Stomach (tissue), 9 donors: ENCODE measurements around the gene PRDX3. TPM values are rescaled to one million over a fixed set of nuclear protein-coding genes. Genes with fewer than 3 reads are reported as not detected.

Experiments
- DNase-seq, 2 donors: peaks; one replicate each; pipeline versions ENCODE4 v3.0.0 to v3.0.0-alpha.2; 2013 to 2019
- H3K27ac ChIP-seq, 5 donors: fragments of 200-600 bp in 4 of 5; sonication (generic) in 4 of 5; one replicate each; pipeline ENCODE4 v1.5.1; 2013 to 2019; ENCODE audit warnings: mild to moderate bottlenecking in 1 of 5, moderate library complexity in 1 of 5
- H3K27me3 ChIP-seq, 3 donors: fragments of 200-600 bp; sonication (generic); one replicate each; pipeline ENCODE4 v1.5.1; 2017 to 2019; ENCODE audit warnings: mixed run types in 1 of 3
- H3K36me3 ChIP-seq, 4 donors: fragments of 200-600 bp; sonication (generic); 1 replicate in 3 of 4; 2 replicates in 1 of 4; pipeline ENCODE4 v1.5.1; 2016 to 2019
- H3K4me1 ChIP-seq, 4 donors: fragments of 200-600 bp; sonication (generic); one replicate each; pipeline ENCODE4 v1.5.1; 2016 to 2019
- H3K4me3 ChIP-seq, 4 donors: fragments of 200-600 bp; sonication (generic) in 3 of 4; one replicate each; pipeline ENCODE4 v1.5.1; 2016 to 2019; ENCODE audit warnings: mild to moderate bottlenecking in 1 of 4
- H3K9me3 ChIP-seq, 4 donors: fragments of 200-600 bp; sonication (generic); one replicate each; pipeline ENCODE4 v1.5.1; 2016 to 2019
- EP300 ChIP-seq: sonication (generic); formaldehyde crosslinking; IDR thresholded peaks from one replicate; pipeline ENCODE4 v1.6.1; 2017; ENCODE audit warnings: antibody characterized with exemption
- POLR2A ChIP-seq, 4 donors: fragments of 450-650 bp; IDR thresholded peaks; one replicate each; pipeline ENCODE4 v1.6.1; 2016; ENCODE audit warnings: antibody characterized with exemption in 4 of 4, control low read depth in 2 of 4, mild to moderate bottlenecking in 1 of 4, moderate library complexity in 1 of 4
- POLR2AphosphoS5 ChIP-seq, 3 donors: sonication (generic); formaldehyde crosslinking; IDR thresholded peaks; one replicate each; pipeline ENCODE4 v1.6.1; 2016; ENCODE audit warnings: antibody characterized with exemption in 3 of 3
- WGBS, 5 donors: extraction: QIAGEN DNeasy Blood & Tissue Kit in 3 of 5; methylation state at CpG; one replicate each; pipeline versions ENCODE4 v1.1.5 to v1.1.7; 2013 to 2018; 5-methylcytosine and 5-hydroxymethylcytosine counted together
- intact Hi-C: fragments of 100-400 bp; cut with DNase I; formaldehyde crosslinking; loops from one replicate; pipeline ENCODE4 v1.15.1; 2023; ENCODE audit warnings: low total_unique reads
- polyA plus RNA-seq, 3 donors: library from polyadenylated mRNA; stranded (reverse); fragments of 200-250 nt; gene quantifications; one replicate each; pipeline ENCODE4 v1.2.3, GENCODE V29; 2013
- small RNA-seq, 4 donors: library from RNA; depleted of rRNA; stranded (forward); fragments of <200 nt; gene quantifications; one replicate each; pipeline ENCODE3, GENCODE V24; 2016
- total RNA-seq, 5 donors: library from RNA; depleted of rRNA; stranded (reverse); fragments of >200 nt; gene quantifications; one replicate each; pipeline versions ENCODE4 v1.1.0 to v1.2.3, GENCODE V29; 2014 to 2016
- TF ChIP-seq, protein P1 (sequence below), 7 experiments: fragments of 450-650 bp in 4 of 7; fragments of 200-600 bp in 3 of 7; sonication (generic) in 3 of 7; IDR thresholded peaks; one replicate each; pipeline ENCODE4 v1.5.1; 2016 to 2019; ENCODE audit warnings: antibody characterized with exemption in 7 of 7, control low read depth in 2 of 7, mild to moderate bottlenecking in 1 of 7
- donor health status: healthy with polysubstance abuse.
- donor health status: Bipolar disorder and iron deficiency.
- donor health status: healthy.

Gene PRDX3
- total and polyA plus RNA-seq, 8 donors: 11.9 to 163 (median 118) TPM

GRCh38 chr10:119120875-119121274, 57.7 kb downstream of the PRDX3 start:
- H3K9me3 ChIP-seq: no peaks in the 10 kb centered on the region
- H3K27ac ChIP-seq: peak overlapping the region in 3 of 5 donors; percentile 28 to 73 (median 53)
- no peaks in the 10 kb centered on the region for H3K27me3 ChIP-seq
- H3K4me1 ChIP-seq: peaks cover 0 to 13% (median 3%) of the 10 kb centered on the region in 4 donors
- TF ChIP-seq, protein P1, sequence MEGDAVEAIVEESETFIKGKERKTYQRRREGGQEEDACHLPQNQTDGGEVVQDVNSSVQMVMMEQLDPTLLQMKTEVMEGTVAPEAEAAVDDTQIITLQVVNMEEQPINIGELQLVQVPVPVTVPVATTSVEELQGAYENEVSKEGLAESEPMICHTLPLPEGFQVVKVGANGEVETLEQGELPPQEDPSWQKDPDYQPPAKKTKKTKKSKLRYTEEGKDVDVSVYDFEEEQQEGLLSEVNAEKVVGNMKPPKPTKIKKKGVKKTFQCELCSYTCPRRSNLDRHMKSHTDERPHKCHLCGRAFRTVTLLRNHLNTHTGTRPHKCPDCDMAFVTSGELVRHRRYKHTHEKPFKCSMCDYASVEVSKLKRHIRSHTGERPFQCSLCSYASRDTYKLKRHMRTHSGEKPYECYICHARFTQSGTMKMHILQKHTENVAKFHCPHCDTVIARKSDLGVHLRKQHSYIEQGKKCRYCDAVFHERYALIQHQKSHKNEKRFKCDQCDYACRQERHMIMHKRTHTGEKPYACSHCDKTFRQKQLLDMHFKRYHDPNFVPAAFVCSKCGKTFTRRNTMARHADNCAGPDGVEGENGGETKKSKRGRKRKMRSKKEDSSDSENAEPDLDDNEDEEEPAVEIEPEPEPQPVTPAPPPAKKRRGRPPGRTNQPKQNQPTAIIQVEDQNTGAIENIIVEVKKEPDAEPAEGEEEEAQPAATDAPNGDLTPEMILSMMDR (IDR thresholded peaks at IDR 0.05): no peak
- no peak for TF ChIP-seq EP300
- no peak for TF ChIP-seq POLR2AphosphoS5 (IDR thresholded peaks at IDR 0.05)
- TF ChIP-seq POLR2A (IDR thresholded peaks at IDR 0.05): no peak
- intact Hi-C loops: no loop called here
- H3K4me3 ChIP-seq: no peak overlapping the region
- WGBS, 5 donors: 90 to 96% (median 93%) methylated on average over 2 of the region's 2 CpGs
- no peak for DNase-seq
- H3K36me3 ChIP-seq: peaks cover 28 to 96% (median 90%) of the 10 kb centered on the region in 4 donors

- TF ChIP-seq POLR2AphosphoS5 (IDR thresholded peaks at IDR 0.05) (no peak), POLR2A (IDR thresholded peaks at IDR 0.05) (no peak), EP300 (no peak)
- TF ChIP-seq, protein P1 (IDR thresholded peaks at IDR 0.05): no peak
- H3K27ac ChIP-seq: peak overlapping the region in 3 of 5 donors; percentile 28 to 73 (median 53)
- peaks cover 0 to 13% (median 3%) of the 10 kb centered on the region in 4 donors for H3K4me1 ChIP-seq
- DNase-seq: no peak
- H3K9me3 ChIP-seq: no peaks in the 10 kb centered on the region
- no peaks in the 10 kb centered on the region for H3K27me3 ChIP-seq
- peaks cover 28 to 93% (median 86%) of the 10 kb centered on the region in 4 donors for H3K36me3 ChIP-seq
- H3K4me3 ChIP-seq: no peak overlapping the region
- intact Hi-C loops: no loop called here
- 65 to 80% (median 69%) methylated on average over 4 of the region's 4 CpGs for WGBS, 5 donors
Measured at GRCh38 chr10:119120413-119120867, 58.2 kb downstream of the PRDX3 start.

DNA sequence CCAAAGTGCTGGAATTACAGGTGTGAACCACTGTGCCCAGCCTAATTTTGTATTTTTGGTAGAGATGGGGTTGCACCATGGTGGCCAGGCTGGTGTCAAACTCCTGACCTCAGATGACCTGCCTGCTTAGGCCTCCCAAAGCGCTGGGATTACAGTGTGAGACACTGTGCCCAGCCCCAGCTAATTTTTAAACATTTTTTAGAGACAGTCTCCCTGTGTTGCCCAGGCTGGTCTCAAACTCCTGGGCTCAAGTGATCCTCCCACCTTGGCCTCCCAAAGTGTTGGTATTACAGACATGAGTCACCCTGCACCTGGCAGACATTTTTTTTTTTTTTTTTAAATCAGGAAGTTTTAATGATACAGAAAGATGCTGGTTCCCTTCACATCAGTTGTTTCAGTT, 59.2 kb downstream of the PRDX3 start:
- intact Hi-C loops: no loop called here
- peaks cover 0 to 19% (median 5%) of the 10 kb centered on the region in 4 donors for H3K4me1 ChIP-seq
- DNase-seq: no peak
- H3K4me3 ChIP-seq: no peak overlapping the region
- 89 to 100% (median 91%) methylated on average over 1 of the region's 1 CpG for WGBS, 5 donors
- H3K27me3 ChIP-seq: no peaks in the 10 kb centered on the region
- H3K9me3 ChIP-seq: no peaks in the 10 kb centered on the region
- peak overlapping the region in 2 of 5 donors; percentile 53 to 73 for H3K27ac ChIP-seq
- TF ChIP-seq POLR2A (IDR thresholded peaks at IDR 0.05): no peak
- TF ChIP-seq EP300: no peak
- TF ChIP-seq, protein P1 (IDR thresholded peaks at IDR 0.05): no peak
- TF ChIP-seq POLR2AphosphoS5 (IDR thresholded peaks at IDR 0.05): no peak
- H3K36me3 ChIP-seq: peaks cover 24 to 90% (median 83%) of the 10 kb centered on the region in 4 donors

DNA sequence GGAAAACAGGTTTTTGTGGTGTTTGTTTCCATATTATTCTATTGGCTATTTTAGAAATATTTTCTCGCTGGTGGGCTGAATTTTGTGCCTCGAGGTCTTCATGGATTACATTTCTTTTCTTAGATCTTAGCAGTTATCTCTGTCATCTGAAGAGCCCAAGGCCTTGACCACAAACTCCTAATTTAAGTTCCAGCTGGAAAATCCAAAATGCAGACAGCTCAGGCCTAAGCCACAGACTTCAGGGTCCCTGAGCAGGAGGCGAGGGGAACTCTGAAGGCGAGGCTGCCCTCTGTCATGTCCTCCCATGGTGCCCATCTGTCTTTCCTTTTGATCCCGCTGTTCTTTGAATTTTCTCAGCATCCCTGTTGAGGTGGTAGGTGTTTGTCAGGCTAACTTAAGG, 60.4 kb downstream of the PRDX3 start:
- TF ChIP-seq POLR2AphosphoS5 (IDR thresholded peaks at IDR 0.05) (no peak), EP300 (no peak), POLR2A (IDR thresholded peaks at IDR 0.05) (no peak)
- TF ChIP-seq, protein P1 (IDR thresholded peaks at IDR 0.05): no peak
- WGBS, 5 donors: 91 to 95% (median 93%) methylated on average over 5 of the region's 5 CpGs
- Histone ChIP-seq H3K36me3 (peaks cover 23 to 90% (median 83%) of the 10 kb centered on the region in 4 donors), H3K9me3 (no peaks in the 10 kb centered on the region), H3K4me3 (no peak overlapping the region), H3K4me1 (peaks cover 0 to 23% (median 10%) of the 10 kb centered on the region in 4 donors), H3K27me3 (no peaks in the 10 kb centered on the region), H3K27ac (no peak overlapping the region)
- intact Hi-C loops: no loop called here
- no peak for DNase-seq

Small RNA genes lying within 50 kb of the gene (small RNA-seq; reads per million reads assigned to genes)
- gene RN7SL749P: 0 reads per million in 4 donors

Other genes with a start within 250 kb of the PRDX3 start
- gene NANOS1, start 149.1 kb downstream of the PRDX3 start, total RNA-seq: 10 to 100 TPM in 1 of 5 donors, 1 to 10 TPM in 3, under 1 TPM in 1; under 0.01 to 16.1 (median 5.1) TPM
- 1 to 10 TPM; 1.5 to 5.8 (median 2.2) TPM for gene NANOS1, start 149.1 kb downstream of the PRDX3 start, polyA plus RNA-seq
- 100 to 1,000 TPM in 3 of 5 donors, 10 to 100 TPM in 2; 48.4 to 156 (median 125) TPM for gene EIF3A, start 98.0 kb downstream of the PRDX3 start, total RNA-seq
- 10 to 100 TPM; 37.3 to 91.6 (median 46.2) TPM for gene EIF3A, start 98.0 kb downstream of the PRDX3 start, polyA plus RNA-seq
- gene DENND10, start 74.7 kb downstream of the PRDX3 start, total RNA-seq: 10 to 100 TPM in 4 of 5 donors, 1 to 10 TPM in 1; 8.9 to 82.3 (median 36.0) TPM
- gene DENND10, start 74.7 kb downstream of the PRDX3 start, polyA plus RNA-seq: 10 to 100 TPM; 13.3 to 35.0 (median 20.2) TPM
- gene SFXN4, start 13.1 kb downstream of the PRDX3 start, total RNA-seq: 10 to 100 TPM in 4 of 5 donors, 1 to 10 TPM in 1; 2.7 to 72.7 (median 15.8) TPM
- 10 to 100 TPM; 32.4 to 50.6 (median 36.8) TPM for gene SFXN4, start 13.1 kb downstream of the PRDX3 start, polyA plus RNA-seq
- gene GRK5, start 28.8 kb upstream of the PRDX3 start, total RNA-seq: 10 to 100 TPM; 18.1 to 56.2 (median 31.9) TPM
- 10 to 100 TPM; 10.9 to 95.9 (median 61.0) TPM for gene GRK5, start 28.8 kb upstream of the PRDX3 start, polyA plus RNA-seq